A172 (cell line): Measurements from ENCODE around the gene TIGD2. TPM values are rescaled to one million over a fixed set of nuclear protein-coding genes. Genes with fewer than 3 reads are reported as not detected.

Experiments used
- DNase-seq: peaks from one replicate; pipeline ENCODE4 v3.0.0-alpha.2; 2015; ENCODE audit warnings: low spot score
- total RNA-seq: library from RNA; depleted of rRNA; stranded (reverse); fragments of >200 nt; shearing (Covaris generic); gene quantifications from 2 replicates; pipeline ENCODE4 v1.2.3, GENCODE V29; 2014; rRNA removed

Gene TIGD2
- total RNA-seq, 1 experiment from 2014 or later: 16.6 TPM

DNA sequence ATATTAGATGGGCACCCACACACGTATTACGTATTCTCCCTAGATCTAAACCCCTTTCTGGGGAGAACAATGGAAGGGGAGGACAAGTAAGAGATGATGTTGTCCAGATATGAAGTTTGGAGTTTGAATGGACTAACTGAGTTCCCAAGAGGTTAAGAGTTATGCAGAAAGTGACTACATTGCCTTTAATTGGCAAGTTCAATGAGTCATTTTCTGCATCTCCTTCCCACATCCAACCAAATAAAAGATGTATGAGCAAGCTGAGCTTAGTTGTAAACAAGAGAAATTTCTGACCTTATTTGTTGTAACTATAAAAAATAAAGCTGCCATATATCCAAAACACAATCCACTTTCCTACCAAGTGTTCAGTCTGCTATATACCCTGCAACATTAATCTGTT is 50.5 kb downstream of the TIGD2 start:
- peak; percentile 3 for DNase-seq

DNA sequence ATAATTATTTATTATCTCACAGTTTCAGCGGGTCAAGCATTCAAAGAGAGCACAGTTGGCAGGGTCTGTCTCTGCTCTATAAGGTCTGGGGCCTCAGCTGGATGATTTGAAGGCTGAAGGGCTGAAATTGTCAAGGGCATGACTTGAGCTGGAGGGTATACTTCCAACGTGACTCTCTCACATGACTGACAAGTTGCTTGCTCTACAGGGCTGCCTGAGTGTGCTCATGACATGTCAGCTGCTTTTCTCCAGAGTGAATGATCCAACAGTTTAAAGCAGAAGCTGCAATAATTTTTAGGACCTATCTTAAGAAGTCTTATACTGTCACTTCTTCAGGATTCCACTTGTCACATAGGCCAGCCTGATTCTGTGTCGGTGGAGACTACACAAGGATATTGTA is 51.2 kb downstream of the TIGD2 start:
- no peak for DNase-seq

DNA sequence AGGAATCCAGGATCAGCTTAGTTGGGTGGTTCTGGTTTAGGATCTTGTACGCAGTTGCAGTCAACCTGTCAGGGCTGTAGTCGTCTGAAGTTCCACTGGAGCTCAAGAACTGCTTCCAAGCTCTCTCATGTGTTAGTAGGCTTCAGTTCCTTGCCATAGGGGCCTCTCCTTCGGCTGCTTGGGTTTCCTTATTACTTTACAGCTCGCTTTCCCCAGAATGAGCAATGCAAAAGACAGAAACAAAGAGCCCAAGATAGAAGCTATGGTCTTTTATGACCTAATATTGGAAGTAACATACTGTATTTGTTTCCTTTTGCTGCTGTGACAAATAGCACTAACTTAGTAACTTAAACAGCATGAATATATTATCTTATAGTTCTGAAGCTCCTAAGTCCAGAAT is 51.7 kb downstream of the TIGD2 start:
- DNase-seq: no peak

DNA sequence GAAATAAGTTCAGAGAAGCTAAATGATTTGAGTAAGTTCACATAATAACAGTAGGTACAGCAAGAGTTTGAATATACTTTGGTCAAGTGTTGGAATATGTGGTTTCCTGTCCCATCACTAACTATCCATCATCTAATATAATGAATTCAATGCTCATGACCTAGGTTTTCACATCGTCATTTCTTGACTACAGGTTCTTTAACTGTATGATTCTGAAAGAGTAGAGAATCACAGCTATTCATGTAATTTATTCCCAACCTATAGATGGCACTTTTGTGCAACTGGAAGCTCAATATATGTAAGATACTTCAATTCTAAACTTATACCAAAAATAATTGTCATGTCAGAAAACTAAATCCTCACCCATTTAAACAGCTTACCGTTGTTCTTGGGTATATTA is 53.1 kb downstream of the TIGD2 start:
- no peak for DNase-seq

Other genes with a start within 250 kb of the TIGD2 start
- gene FAM13A, start 54.3 kb upstream of the TIGD2 start, total RNA-seq: 8.0 and 9.8 TPM in 2 replicates
- 0.41 and 0.79 TPM in 2 replicates for gene GPRIN3, start 196.3 kb downstream of the TIGD2 start, total RNA-seq